ENCODE data around the gene ARHGAP33.

Gene ARHGAP33

GRCh38 chr19:35740423-35741202, 34.8 kb upstream of the ARHGAP33 start:
- DNase-seq (ENCODE audit: low read depth) = peak; percentile 98

GRCh38 chr19:35741203-35741515, 34.2 kb upstream of the ARHGAP33 start:
- no peak for DNase-seq (ENCODE audit: low read depth)

GRCh38 chr19:35742121-35742724, 33.1 kb upstream of the ARHGAP33 start, which contains the start of gene IGFLR1:
TSS of gene IGFLR1 (minus strand) at chr19:35742452. CDS start at chr19:35741180, 1,272 bp downstream.
- DNase-seq (ENCODE audit: low read depth) = no peak

GRCh38 chr19:35743640-35744429, 31.5 kb upstream of the ARHGAP33 start:
- DNase-seq (ENCODE audit: low read depth) = no peak

GRCh38 chr19:35744430-35745327, 30.7 kb upstream of the ARHGAP33 start:
- DNase-seq (ENCODE audit: low read depth) = peak; percentile 97

GRCh38 chr19:35745328-35746086, 29.9 kb upstream of the ARHGAP33 start, which contains the start of the genes PSENEN and U2AF1L4:
TSS of gene PSENEN (plus strand) at chr19:35745651. CDS start at chr19:35745931, 280 bp downstream.
TSS of gene U2AF1L4 (minus strand) at chr19:35745418. CDS start at chr19:35745391, 27 bp downstream.
- DNase-seq (ENCODE audit: low read depth) = peak; percentile 99

GRCh38 chr19:35746087-35746462, 29.3 kb upstream of the ARHGAP33 start:
- DNase-seq (ENCODE audit: low read depth) = no peak

GRCh38 chr19:35746531-35746930, 28.8 kb upstream of the ARHGAP33 start:
- DNase-seq (ENCODE audit: low read depth) = no peak

- peak; percentile 99 for DNase-seq (ENCODE audit: low read depth)
Measured at GRCh38 chr19:35748106-35749020, 27.0 kb upstream of the ARHGAP33 start, which contains the start of gene LIN37. TSS of gene LIN37 (plus strand) at chr19:35748576. CDS start at chr19:35748725, 149 bp downstream.

- no peak for DNase-seq (ENCODE audit: low read depth)
Measured at GRCh38 chr19:35750167-35750566, 25.2 kb upstream of the ARHGAP33 start.

- DNase-seq (ENCODE audit: low read depth) = no peak
Measured at GRCh38 chr19:35751839-35752745, 23.3 kb upstream of the ARHGAP33 start.

GRCh38 chr19:35752746-35753350, 22.5 kb upstream of the ARHGAP33 start:
- no peak for DNase-seq (ENCODE audit: low read depth)

- DNase-seq (ENCODE audit: low read depth) = no peak
Measured at GRCh38 chr19:35753634-35754369, 21.6 kb upstream of the ARHGAP33 start.

GRCh38 chr19:35754370-35755130, 20.8 kb upstream of the ARHGAP33 start:
- no peak for DNase-seq (ENCODE audit: low read depth)

GRCh38 chr19:35755131-35755549, 20.2 kb upstream of the ARHGAP33 start:
- DNase-seq (ENCODE audit: low read depth) = no peak

GRCh38 chr19:35755550-35756376, 19.6 kb upstream of the ARHGAP33 start:
- DNase-seq (ENCODE audit: low read depth) = peak; percentile 74

Measured in EH (cell line).